ENCODE results near the gene ZNF213.

- TF ChIP-seq POLR2A (IDR thresholded peaks at IDR 0.05), result no peak
- no peak for TF ChIP-seq CTCF (IDR thresholded peaks at IDR 0.05)
Measured at GRCh38 chr16:3188675-3188924, 53.8 kb downstream of the ZNF213 start.
